Neural crest cell (in vitro differentiated cells): ENCODE data around the gene UBE2J2. TPM values are rescaled to one million over a fixed set of nuclear protein-coding genes. Genes with fewer than 3 reads are reported as not detected.

ENCODE experiments used
- DNase-seq: peaks from one replicate; pipeline ENCODE4 v3.0.0; 2021; ENCODE audit warnings: low read depth, mixed read lengths, low spot score
- H3K27ac Mint-ChIP-seq: one replicate; pipeline ENCODE4 v1.8.0; 2021; ENCODE audit warnings: mild to moderate bottlenecking, mixed read lengths; ENCODE audit not compliant: unreplicated experiment
- H3K27me3 Mint-ChIP-seq: 2 replicates; pipeline ENCODE4 v1.8.0; 2021; ENCODE audit warnings: low read depth, mild to moderate bottlenecking, mixed read lengths
- H3K36me3 Mint-ChIP-seq: 2 replicates; pipeline ENCODE4 v1.8.0; 2021; ENCODE audit warnings: low read depth, mild to moderate bottlenecking, mixed read lengths
- H3K4me1 Mint-ChIP-seq: 2 replicates; pipeline ENCODE4 v1.8.0; 2021; ENCODE audit warnings: mixed read lengths
- H3K4me3 Mint-ChIP-seq: one replicate; pipeline ENCODE4 v1.8.0; 2021; ENCODE audit warnings: mild to moderate bottlenecking, mixed read lengths
- H3K9me3 Mint-ChIP-seq: 2 replicates; pipeline ENCODE4 v1.8.0; 2021; ENCODE audit warnings: mixed read lengths
- CTCF ChIP-seq: fragments of 200-600 bp; sonication (generic); conservative IDR thresholded peaks from 2 replicates; pipeline ENCODE4 v1.5.0; 2021; ENCODE audit warnings: antibody characterized with exemption, mild to moderate bottlenecking
- total RNA-seq: library from RNA; stranded (reverse); gene quantifications from 2 replicates; pipeline ENCODE4 v1.2.1, GENCODE V29; 2021

Gene UBE2J2
- total RNA-seq, 1 donor from 2014 or later, result 80.8 TPM

- Mint-ChIP-seq H3K36me3 (no peaks in the 10 kb centered on the region), H3K4me1 (peaks cover 7% of the 10 kb centered on the region), H3K27ac (no peak overlapping the region)
Observed at GRCh38 chr1:1211541-1212441, 61.9 kb downstream of the UBE2J2 start.

DNA sequence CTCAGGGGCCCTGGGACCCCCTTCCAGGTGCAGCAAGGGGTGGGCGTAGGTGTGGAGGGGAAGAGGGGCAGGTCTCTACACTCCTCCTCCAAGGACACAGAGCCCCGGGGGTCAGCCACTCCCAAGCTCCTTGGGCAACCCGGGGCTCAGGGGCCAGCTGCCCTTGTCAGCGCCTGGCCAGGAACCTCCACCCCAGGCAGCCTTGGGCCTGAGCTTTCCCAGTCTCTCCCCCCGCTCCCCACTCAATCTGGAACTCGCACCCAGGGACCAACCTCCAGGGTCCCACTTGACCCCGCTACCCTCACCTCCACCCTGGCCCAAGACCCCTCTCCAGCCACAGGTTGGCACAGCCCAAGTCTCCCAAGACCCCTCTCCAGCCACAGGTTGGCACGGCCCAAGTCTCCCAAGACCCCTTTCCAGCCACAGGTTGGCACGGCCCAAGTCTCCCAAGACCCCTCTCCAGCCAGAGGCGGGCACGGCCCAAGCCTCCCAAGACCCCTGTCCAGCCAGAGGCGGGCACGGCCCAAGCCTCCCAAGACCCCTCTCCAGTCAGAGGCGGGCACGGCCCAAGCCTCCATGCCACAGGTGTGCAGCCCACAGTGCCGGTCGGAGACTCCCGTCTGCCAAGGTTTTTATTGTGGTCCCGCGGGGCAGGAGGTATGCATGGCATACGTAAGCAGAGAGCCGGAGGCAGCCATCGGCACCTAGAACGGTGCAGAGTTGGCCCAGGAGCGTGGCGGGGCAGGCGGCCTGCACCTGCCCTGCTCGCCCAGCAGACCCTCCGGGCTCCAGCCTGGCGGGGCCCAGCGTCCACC is 62.7 kb downstream of the UBE2J2 start:
- Mint-ChIP-seq H3K9me3 (no peaks in the 10 kb centered on the region), H3K4me3 (no peak overlapping the region), H3K36me3 (no peaks in the 10 kb centered on the region), H3K27ac (no peak overlapping the region), H3K4me1 (peaks cover 7% of the 10 kb centered on the region), H3K27me3 (peaks cover 9% of the 10 kb centered on the region)
- DNase-seq, result no peak
- TF ChIP-seq CTCF, result no peak

More at GRCh38 chr1:1211541-1212441, 61.9 kb downstream of the UBE2J2 start:
- no peaks in the 10 kb centered on the region for H3K9me3 Mint-ChIP-seq
- DNase-seq, result no peak
- H3K27me3 Mint-ChIP-seq, result peaks cover 4% of the 10 kb centered on the region
- no peak for TF ChIP-seq CTCF
- no peak overlapping the region for H3K4me3 Mint-ChIP-seq

DNA sequence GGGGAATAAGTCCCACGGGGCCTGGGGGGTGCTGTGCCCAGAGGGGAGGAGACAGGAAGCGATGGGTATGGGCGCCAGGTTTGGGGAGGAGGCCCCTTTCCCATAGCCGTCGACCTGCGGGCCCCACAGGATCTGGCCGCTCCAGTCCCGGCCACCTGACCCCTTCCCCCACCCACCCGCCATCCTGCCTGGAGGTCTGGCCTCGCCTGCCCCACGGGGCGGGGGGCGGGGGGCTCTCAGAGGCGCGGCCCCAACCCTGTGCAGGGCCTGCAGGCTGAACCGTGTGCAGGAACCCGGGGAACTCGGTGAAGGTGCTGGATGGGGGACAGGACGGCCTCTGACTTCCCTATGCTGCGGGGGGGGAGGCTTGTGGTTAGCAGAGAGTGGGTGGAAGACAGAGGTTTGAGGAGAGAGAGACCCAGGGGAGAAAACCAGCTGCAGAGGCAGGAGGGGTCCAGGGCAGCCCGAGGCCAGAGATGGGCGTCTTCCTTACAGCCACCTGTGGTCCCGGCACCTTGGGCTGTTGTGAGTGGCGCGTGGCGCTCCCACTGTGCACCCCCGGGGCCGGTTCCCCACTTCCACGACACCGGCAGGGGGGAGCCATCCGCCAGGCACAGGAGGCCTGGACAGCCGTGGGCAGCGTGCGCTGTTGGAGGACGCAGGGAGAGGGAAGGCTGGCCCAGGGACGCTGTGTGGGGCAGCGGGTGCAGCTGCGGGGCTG is 64.8 kb downstream of the UBE2J2 start:
- no peak for DNase-seq
- Mint-ChIP-seq H3K27ac (no peak overlapping the region), H3K36me3 (no peaks in the 10 kb centered on the region), H3K4me3 (no peak overlapping the region), H3K4me1 (peaks cover 7% of the 10 kb centered on the region), H3K9me3 (no peaks in the 10 kb centered on the region), H3K27me3 (peaks cover 13% of the 10 kb centered on the region)
- no peak for TF ChIP-seq CTCF

GRCh38 chr1:1207571-1207892 is 66.1 kb downstream of the UBE2J2 start:
- Mint-ChIP-seq H3K36me3 (no peaks in the 10 kb centered on the region), H3K27ac (no peak overlapping the region), H3K4me1 (peaks cover 7% of the 10 kb centered on the region), H3K4me3 (no peak overlapping the region), H3K9me3 (no peaks in the 10 kb centered on the region), H3K27me3 (peaks cover 13% of the 10 kb centered on the region)
- TF ChIP-seq CTCF, result no peak
- no peak for DNase-seq

- Mint-ChIP-seq H3K9me3 (no peaks in the 10 kb centered on the region), H3K4me3 (no peak overlapping the region), H3K36me3 (no peaks in the 10 kb centered on the region), H3K27me3 (peaks cover 13% of the 10 kb centered on the region), H3K27ac (no peak overlapping the region), H3K4me1 (peaks cover 7% of the 10 kb centered on the region)
- no peak for DNase-seq
- TF ChIP-seq CTCF, result no peak
Observed at GRCh38 chr1:1206966-1207531, 66.6 kb downstream of the UBE2J2 start.
